ENCODE data around the gene DDX24. TPM values are rescaled to one million over a fixed set of nuclear protein-coding genes. Genes with fewer than 3 reads are reported as not detected.

Gene DDX24
- total and polyA plus RNA-seq, 2 donors (not counting 1 experiment from before 2014, with no cell fraction given) = 143 to 192 TPM

DNA sequence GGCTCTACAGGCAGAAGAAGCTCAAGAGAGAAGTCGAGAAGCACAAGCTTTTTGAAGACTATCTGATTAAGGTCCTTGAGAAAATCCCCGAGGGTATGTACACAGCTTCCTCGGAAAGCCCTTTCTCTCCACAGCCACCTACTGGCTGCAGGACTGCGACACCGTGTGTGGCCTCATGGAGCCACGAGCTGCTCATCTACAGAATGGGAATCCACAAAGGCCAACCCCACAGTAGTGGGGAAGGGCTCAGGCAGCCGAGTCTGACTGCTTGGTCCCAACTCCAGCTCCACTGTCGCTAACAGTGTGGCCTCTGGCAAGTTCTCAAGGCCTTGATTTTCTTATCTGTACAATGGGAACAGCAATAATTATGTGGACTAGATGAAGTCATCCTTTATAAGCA is 81.4 kb downstream of the DDX24 start:
- H3K36me3 ChIP-seq (ENCODE audit: control insufficient read depth, insufficient read depth, low read length) = no peaks in the 10 kb centered on the region
- H3K4me2 ChIP-seq (ENCODE audit: extremely low read depth, insufficient read depth, low read length) = no peak overlapping the region
- H3K9ac ChIP-seq (ENCODE audit: insufficient read depth, low read length) = no peak overlapping the region
- no peak overlapping the region for H3K27ac ChIP-seq (ENCODE audit: insufficient read depth, low read length)
- H3K27me3 ChIP-seq (ENCODE audit: control insufficient read depth, insufficient read depth, low read length) = peaks cover 4% of the 10 kb centered on the region
- no peak for DNase-seq (ENCODE audit: low read depth in 2 of 2)
- no peaks in the 10 kb centered on the region for H3K79me2 ChIP-seq (ENCODE audit: control insufficient read depth, insufficient read depth, low read length)
- H3K4me3 ChIP-seq (replicated peaks in 1 of 4; ENCODE audit: control extremely low read depth in 1 of 4, insufficient read depth in 1 of 4, low read depth in 3 of 4, low read length in 4 of 4) = no peak overlapping the region
- H4K20me1 ChIP-seq (ENCODE audit: control insufficient read depth, extremely low read depth, insufficient read depth, low read length) = no peaks in the 10 kb centered on the region
- H3K4me1 ChIP-seq (ENCODE audit: control insufficient read depth, extremely low read depth, insufficient read depth, low read length) = no peaks in the 10 kb centered on the region
- H3K9me3 ChIP-seq (ENCODE audit: control insufficient read depth, insufficient read depth, low read depth, low read length) = no peaks in the 10 kb centered on the region
- no peak overlapping the region for H2AFZ ChIP-seq (ENCODE audit: low read length)
- TF ChIP-seq, protein P1, sequence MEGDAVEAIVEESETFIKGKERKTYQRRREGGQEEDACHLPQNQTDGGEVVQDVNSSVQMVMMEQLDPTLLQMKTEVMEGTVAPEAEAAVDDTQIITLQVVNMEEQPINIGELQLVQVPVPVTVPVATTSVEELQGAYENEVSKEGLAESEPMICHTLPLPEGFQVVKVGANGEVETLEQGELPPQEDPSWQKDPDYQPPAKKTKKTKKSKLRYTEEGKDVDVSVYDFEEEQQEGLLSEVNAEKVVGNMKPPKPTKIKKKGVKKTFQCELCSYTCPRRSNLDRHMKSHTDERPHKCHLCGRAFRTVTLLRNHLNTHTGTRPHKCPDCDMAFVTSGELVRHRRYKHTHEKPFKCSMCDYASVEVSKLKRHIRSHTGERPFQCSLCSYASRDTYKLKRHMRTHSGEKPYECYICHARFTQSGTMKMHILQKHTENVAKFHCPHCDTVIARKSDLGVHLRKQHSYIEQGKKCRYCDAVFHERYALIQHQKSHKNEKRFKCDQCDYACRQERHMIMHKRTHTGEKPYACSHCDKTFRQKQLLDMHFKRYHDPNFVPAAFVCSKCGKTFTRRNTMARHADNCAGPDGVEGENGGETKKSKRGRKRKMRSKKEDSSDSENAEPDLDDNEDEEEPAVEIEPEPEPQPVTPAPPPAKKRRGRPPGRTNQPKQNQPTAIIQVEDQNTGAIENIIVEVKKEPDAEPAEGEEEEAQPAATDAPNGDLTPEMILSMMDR (conservative IDR thresholded peaks at IDR 0.05 in 1 of 2, IDR thresholded peaks at IDR 0.05 in 1 of 2; ENCODE audit: low read depth in 1 of 2, low read length in 2 of 2) = no peak
- TF ChIP-seq EZH2 (IDR thresholded peaks at IDR 0.05; ENCODE audit: low read length, missing control alignments) = no peak

DNA sequence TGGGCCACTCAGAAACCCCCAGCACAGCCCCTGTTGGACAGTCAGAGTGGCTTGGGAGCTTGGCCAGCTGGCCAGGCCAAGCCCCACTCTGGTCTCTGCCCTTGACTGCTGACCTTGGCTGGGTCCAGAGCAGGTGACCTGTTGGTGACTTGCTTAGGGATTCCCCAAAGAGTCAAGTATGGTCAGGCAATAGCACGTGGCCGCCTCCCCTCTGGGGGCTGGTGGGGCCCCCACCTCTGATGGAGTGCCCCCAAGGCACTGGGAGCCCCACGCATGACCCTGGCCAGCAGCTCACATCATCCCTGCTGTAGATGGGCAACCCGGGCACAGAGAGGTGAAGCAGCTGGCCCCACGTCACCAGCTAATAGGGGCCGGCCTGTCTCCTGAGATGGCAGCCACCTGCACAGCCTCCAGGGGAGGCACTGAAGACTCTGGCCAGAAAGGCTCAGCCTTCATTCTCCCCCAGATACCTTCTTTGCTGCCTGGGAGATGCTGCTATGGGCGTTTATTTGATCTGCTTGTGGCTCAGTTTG is 82.1 kb downstream of the DDX24 start:
- H3K9ac ChIP-seq (ENCODE audit: insufficient read depth, low read length) = no peak overlapping the region
- no peak for TF ChIP-seq EZH2 (IDR thresholded peaks at IDR 0.05; ENCODE audit: low read length, missing control alignments)
- TF ChIP-seq, protein P1 (conservative IDR thresholded peaks at IDR 0.05 in 1 of 2, IDR thresholded peaks at IDR 0.05 in 1 of 2; ENCODE audit: low read depth in 1 of 2, low read length in 2 of 2) = no peak

More for the DNA sequence above, 82.1 kb downstream of the DDX24 start:
- H3K36me3 ChIP-seq (ENCODE audit: control insufficient read depth, insufficient read depth, low read length) = no peaks in the 10 kb centered on the region
- no peak overlapping the region for H2AFZ ChIP-seq (ENCODE audit: low read length)
- no peaks in the 10 kb centered on the region for H4K20me1 ChIP-seq (ENCODE audit: control insufficient read depth, extremely low read depth, insufficient read depth, low read length)
- H3K27ac ChIP-seq (ENCODE audit: insufficient read depth, low read length) = no peak overlapping the region
- H3K79me2 ChIP-seq (ENCODE audit: control insufficient read depth, insufficient read depth, low read length) = no peaks in the 10 kb centered on the region
- peaks cover 2% of the 10 kb centered on the region for H3K27me3 ChIP-seq (ENCODE audit: control insufficient read depth, insufficient read depth, low read length)
- DNase-seq (ENCODE audit: low read depth in 2 of 2) = no peak
- no peaks in the 10 kb centered on the region for H3K9me3 ChIP-seq (ENCODE audit: control insufficient read depth, insufficient read depth, low read depth, low read length)
- no peak overlapping the region for H3K4me3 ChIP-seq (replicated peaks in 1 of 4; ENCODE audit: control extremely low read depth in 1 of 4, insufficient read depth in 1 of 4, low read depth in 3 of 4, low read length in 4 of 4)
- H3K4me2 ChIP-seq (ENCODE audit: extremely low read depth, insufficient read depth, low read length) = no peak overlapping the region
- no peaks in the 10 kb centered on the region for H3K4me1 ChIP-seq (ENCODE audit: control insufficient read depth, extremely low read depth, insufficient read depth, low read length)

Other genes starting within 250 kb of the DDX24 start
- not detected in 2 replicates for gene FAM181A, start 153.9 kb downstream of the DDX24 start, total RNA-seq
- gene FAM181A, start 153.9 kb downstream of the DDX24 start, polyA plus RNA-seq = not detected in 2 replicates
- 0.51 and 0.99 TPM in 2 replicates for gene ASB2, start 104.6 kb downstream of the DDX24 start, total RNA-seq
- 0.91 and 1.5 TPM in 2 replicates for gene ASB2, start 104.6 kb downstream of the DDX24 start, polyA plus RNA-seq
- gene CCDC197, start 83.9 kb downstream of the DDX24 start, total RNA-seq = not detected in 2 replicates
- gene CCDC197, start 83.9 kb downstream of the DDX24 start, polyA plus RNA-seq = not detected in 2 replicates
- 1.5 and 2.3 TPM in 2 replicates for gene OTUB2, start 54.9 kb downstream of the DDX24 start, total RNA-seq
- 1.3 and 1.4 TPM in 2 replicates for gene OTUB2, start 54.9 kb downstream of the DDX24 start, polyA plus RNA-seq
- 8.5 and 14.4 TPM in 2 replicates for gene IFI27L1, start 108 bp upstream of the DDX24 start, total RNA-seq
- gene IFI27L1, start 108 bp upstream of the DDX24 start, polyA plus RNA-seq = 20.3 and 26.0 TPM in 2 replicates
- gene IFI27, start 29.5 kb upstream of the DDX24 start, total RNA-seq = 7.9 and 11.6 TPM in 2 replicates
- 8.3 and 32.2 TPM in 2 replicates for gene IFI27, start 29.5 kb upstream of the DDX24 start, polyA plus RNA-seq
- gene IFI27L2, start 48.4 kb upstream of the DDX24 start, total RNA-seq = 114 and 225 TPM in 2 replicates
- 91.4 and 104 TPM in 2 replicates for gene IFI27L2, start 48.4 kb upstream of the DDX24 start, polyA plus RNA-seq
- 0.51 and 0.99 TPM in 2 replicates for gene PPP4R4, start 93.1 kb upstream of the DDX24 start, total RNA-seq
- gene PPP4R4, start 93.1 kb upstream of the DDX24 start, polyA plus RNA-seq = 0.35 and 0.61 TPM in 2 replicates
- gene SERPINA10, start 212.1 kb upstream of the DDX24 start, total RNA-seq = not detected in 2 replicates
- gene SERPINA10, start 212.1 kb upstream of the DDX24 start, polyA plus RNA-seq = not detected in 2 replicates
- not detected in 2 replicates for gene SERPINA6, start 242.1 kb upstream of the DDX24 start, total RNA-seq
- gene SERPINA6, start 242.1 kb upstream of the DDX24 start, polyA plus RNA-seq = not detected in 2 replicates

All from fibroblast of lung (primary cell).